Gastroesophageal sphincter (tissue), 4 donors: ENCODE measurements around the gene MTMR6. TPM values are rescaled to one million over a fixed set of nuclear protein-coding genes. Genes with fewer than 3 reads are reported as not detected.

Experiments
- ATAC-seq: fragments of 150-250 bp; one replicate; pipeline ENCODE4 v1.9.1; 2016; ENCODE audit warnings: mild to moderate bottlenecking, moderate library complexity
- H3K27ac ChIP-seq, 4 donors: fragments of 200-600 bp; sonication (generic) in 3 of 4; 1 replicate in 3 of 4; 2 replicates in 1 of 4; pipeline ENCODE4 v1.5.1; 2016 to 2019
- H3K27me3 ChIP-seq: fragments of 200-600 bp; sonication (generic); one replicate; pipeline ENCODE4 v1.5.1; 2019
- H3K36me3 ChIP-seq, 2 donors: fragments of 200-600 bp; sonication (generic); one replicate each; pipeline ENCODE4 v1.5.1; 2019; ENCODE audit warnings: control low read depth in 1 of 2
- H3K4me1 ChIP-seq, 3 donors: fragments of 200-600 bp; sonication (generic); 1 replicate in 2 of 3; 2 replicates in 1 of 3; pipeline ENCODE4 v1.5.1; 2016 to 2019; ENCODE audit warnings: control low read depth in 2 of 3
- H3K4me3 ChIP-seq, 2 donors: fragments of 200-600 bp; sonication (generic); one replicate each; pipeline ENCODE4 v1.5.1; 2019; ENCODE audit warnings: mild to moderate bottlenecking in 1 of 2, moderate library complexity in 1 of 2
- H3K9me3 ChIP-seq, 3 donors: fragments of 200-600 bp; sonication (generic); one replicate each; pipeline ENCODE4 v1.5.1; 2017 to 2019; ENCODE audit warnings: control low read depth in 2 of 3
- EP300 ChIP-seq: sonication (generic); formaldehyde crosslinking; IDR thresholded peaks from one replicate; pipeline ENCODE4 v1.6.1; 2017; ENCODE audit warnings: antibody characterized with exemption, mild to moderate bottlenecking
- POLR2A ChIP-seq, 2 donors: fragments of 450-650 bp; IDR thresholded peaks; one replicate each; pipeline ENCODE4 v1.6.1; 2017; ENCODE audit warnings: antibody characterized with exemption in 2 of 2, mild to moderate bottlenecking in 2 of 2, moderate library complexity in 1 of 2
- POLR2AphosphoS5 ChIP-seq: sonication (generic); formaldehyde crosslinking; IDR thresholded peaks from one replicate; pipeline ENCODE4 v1.6.1; 2017; ENCODE audit warnings: antibody characterized with exemption
- WGBS, 2 donors: methylation state at CpG; one replicate each; pipeline ENCODE4 v1.1.5; 2018; ENCODE audit warnings: low coverage in 1 of 2; 5-methylcytosine and 5-hydroxymethylcytosine counted together
- total RNA-seq, 4 donors: library from RNA; depleted of rRNA; stranded (reverse); fragments of >200 nt; gene quantifications; one replicate each; pipeline ENCODE4 v1.1.0, GENCODE V29; 2016
- TF ChIP-seq, protein P1 (sequence below), 4 experiments: fragments of 200-600 bp in 2 of 4; fragments of 450-650 bp in 2 of 4; sonication (generic) in 1 of 4; IDR thresholded peaks; one replicate each; pipeline ENCODE4 v1.5.1; 2017 to 2019; ENCODE audit warnings: antibody characterized with exemption in 4 of 4, mild to moderate bottlenecking in 2 of 4, moderate library complexity in 2 of 4

MTMR6 gene
- total RNA-seq, 4 donors from 2014 or later, result 22.1 to 30.5 (median 25.0) TPM

GRCh38 chr13:25225970-25226369, 61.3 kb downstream of the MTMR6 start:
- ATAC-seq, result no peak
- Histone ChIP-seq H3K27me3 (peaks cover 41% of the 10 kb centered on the region), H3K27ac (no peak overlapping the region), H3K36me3 (no peaks in the 10 kb centered on the region), H3K4me1 (no peaks in the 10 kb centered on the region), H3K9me3 (no peaks in the 10 kb centered on the region), H3K4me3 (no peak overlapping the region)
- no peak for TF ChIP-seq EP300
- TF ChIP-seq, protein P1, sequence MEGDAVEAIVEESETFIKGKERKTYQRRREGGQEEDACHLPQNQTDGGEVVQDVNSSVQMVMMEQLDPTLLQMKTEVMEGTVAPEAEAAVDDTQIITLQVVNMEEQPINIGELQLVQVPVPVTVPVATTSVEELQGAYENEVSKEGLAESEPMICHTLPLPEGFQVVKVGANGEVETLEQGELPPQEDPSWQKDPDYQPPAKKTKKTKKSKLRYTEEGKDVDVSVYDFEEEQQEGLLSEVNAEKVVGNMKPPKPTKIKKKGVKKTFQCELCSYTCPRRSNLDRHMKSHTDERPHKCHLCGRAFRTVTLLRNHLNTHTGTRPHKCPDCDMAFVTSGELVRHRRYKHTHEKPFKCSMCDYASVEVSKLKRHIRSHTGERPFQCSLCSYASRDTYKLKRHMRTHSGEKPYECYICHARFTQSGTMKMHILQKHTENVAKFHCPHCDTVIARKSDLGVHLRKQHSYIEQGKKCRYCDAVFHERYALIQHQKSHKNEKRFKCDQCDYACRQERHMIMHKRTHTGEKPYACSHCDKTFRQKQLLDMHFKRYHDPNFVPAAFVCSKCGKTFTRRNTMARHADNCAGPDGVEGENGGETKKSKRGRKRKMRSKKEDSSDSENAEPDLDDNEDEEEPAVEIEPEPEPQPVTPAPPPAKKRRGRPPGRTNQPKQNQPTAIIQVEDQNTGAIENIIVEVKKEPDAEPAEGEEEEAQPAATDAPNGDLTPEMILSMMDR (IDR thresholded peaks at IDR 0.05), result no peak
- TF ChIP-seq POLR2A (IDR thresholded peaks at IDR 0.05), result no peak
- TF ChIP-seq POLR2AphosphoS5, result no peak
- WGBS, 2 donors, result 86 to 90% methylated on average over 2 to 4 of the region's 4 CpGs

DNA sequence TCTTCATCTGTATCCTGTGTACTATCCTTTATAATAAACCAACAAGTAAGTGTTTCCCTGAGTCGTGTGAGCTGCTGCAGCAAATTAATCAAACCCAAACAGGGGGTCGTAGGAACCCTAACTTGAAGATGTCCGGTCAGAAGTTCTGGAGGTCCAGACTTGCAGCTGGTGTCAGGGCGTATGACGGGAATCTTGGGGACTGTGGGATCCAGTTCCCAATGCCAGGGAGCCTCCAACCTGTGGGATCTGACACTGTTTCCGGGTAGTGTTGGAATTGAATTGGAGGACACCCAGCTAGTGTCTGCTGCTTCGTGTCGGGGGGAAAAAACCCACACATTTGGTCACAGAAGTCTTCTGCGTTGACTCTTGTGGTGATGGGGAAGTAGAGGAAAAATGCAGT, 63.1 kb downstream of the MTMR6 start:
- Histone ChIP-seq H3K9me3 (no peaks in the 10 kb centered on the region), H3K4me1 (no peaks in the 10 kb centered on the region), H3K36me3 (no peaks in the 10 kb centered on the region), H3K27ac (no peak overlapping the region), H3K27me3 (peaks cover 33% of the 10 kb centered on the region), H3K4me3 (no peak overlapping the region)
- TF ChIP-seq EP300, result no peak
- no peak for TF ChIP-seq POLR2A (IDR thresholded peaks at IDR 0.05)
- ATAC-seq, result no peak
- 87 to 91% methylated on average over 6 to 9 of the region's 9 CpGs for WGBS, 2 donors

GRCh38 chr13:25222740-25223139, 64.5 kb downstream of the MTMR6 start:
- H3K4me1 ChIP-seq, result no peaks in the 10 kb centered on the region
- no peak overlapping the region for H3K4me3 ChIP-seq
- H3K9me3 ChIP-seq, result no peaks in the 10 kb centered on the region
- TF ChIP-seq, protein P1 (IDR thresholded peaks at IDR 0.05), result no peak
- TF ChIP-seq EP300, result no peak
- TF ChIP-seq POLR2AphosphoS5, result no peak
- TF ChIP-seq POLR2A (IDR thresholded peaks at IDR 0.05), result no peak
- no peak for ATAC-seq
- no peaks in the 10 kb centered on the region for H3K36me3 ChIP-seq
- H3K27ac ChIP-seq, result no peak overlapping the region
- H3K27me3 ChIP-seq, result peaks cover 22% of the 10 kb centered on the region
- WGBS, 2 donors, result 84 to 94% methylated on average over 3 to 7 of the region's 9 CpGs

DNA sequence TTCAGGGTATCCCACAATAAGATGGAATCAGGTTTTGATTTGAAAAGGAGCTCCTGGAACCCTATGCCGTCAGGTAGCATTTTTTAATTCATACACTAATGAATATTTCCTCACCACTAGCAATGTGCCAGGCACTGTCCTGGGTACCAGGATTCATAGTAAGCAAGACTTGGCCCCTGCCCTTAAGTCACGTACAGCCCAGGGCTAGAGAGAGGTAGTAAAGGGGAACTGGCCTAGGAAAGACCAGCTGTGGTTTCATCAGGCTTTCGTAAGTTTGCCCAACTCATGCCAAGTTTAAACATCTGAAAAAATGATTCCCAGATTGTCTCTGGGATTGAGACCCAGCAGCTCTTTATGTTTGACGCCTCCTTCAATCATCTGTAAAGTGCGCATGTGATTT, 69.3 kb downstream of the MTMR6 start:
- WGBS, 2 donors, result 68 to 71% methylated on average over 2 to 5 of the region's 5 CpGs
- no peak for ATAC-seq
- H3K9me3 ChIP-seq, result no peaks in the 10 kb centered on the region
- H3K4me3 ChIP-seq, result no peak overlapping the region
- H3K36me3 ChIP-seq, result no peaks in the 10 kb centered on the region
- H3K4me1 ChIP-seq, result no peaks in the 10 kb centered on the region
- H3K27ac ChIP-seq, result no peak overlapping the region
- TF ChIP-seq POLR2AphosphoS5, result no peak
- TF ChIP-seq EP300, result no peak
- TF ChIP-seq, protein P1 (IDR thresholded peaks at IDR 0.05), result no peak
- no peak for TF ChIP-seq POLR2A (IDR thresholded peaks at IDR 0.05)
- peaks cover 5% of the 10 kb centered on the region for H3K27me3 ChIP-seq

DNA sequence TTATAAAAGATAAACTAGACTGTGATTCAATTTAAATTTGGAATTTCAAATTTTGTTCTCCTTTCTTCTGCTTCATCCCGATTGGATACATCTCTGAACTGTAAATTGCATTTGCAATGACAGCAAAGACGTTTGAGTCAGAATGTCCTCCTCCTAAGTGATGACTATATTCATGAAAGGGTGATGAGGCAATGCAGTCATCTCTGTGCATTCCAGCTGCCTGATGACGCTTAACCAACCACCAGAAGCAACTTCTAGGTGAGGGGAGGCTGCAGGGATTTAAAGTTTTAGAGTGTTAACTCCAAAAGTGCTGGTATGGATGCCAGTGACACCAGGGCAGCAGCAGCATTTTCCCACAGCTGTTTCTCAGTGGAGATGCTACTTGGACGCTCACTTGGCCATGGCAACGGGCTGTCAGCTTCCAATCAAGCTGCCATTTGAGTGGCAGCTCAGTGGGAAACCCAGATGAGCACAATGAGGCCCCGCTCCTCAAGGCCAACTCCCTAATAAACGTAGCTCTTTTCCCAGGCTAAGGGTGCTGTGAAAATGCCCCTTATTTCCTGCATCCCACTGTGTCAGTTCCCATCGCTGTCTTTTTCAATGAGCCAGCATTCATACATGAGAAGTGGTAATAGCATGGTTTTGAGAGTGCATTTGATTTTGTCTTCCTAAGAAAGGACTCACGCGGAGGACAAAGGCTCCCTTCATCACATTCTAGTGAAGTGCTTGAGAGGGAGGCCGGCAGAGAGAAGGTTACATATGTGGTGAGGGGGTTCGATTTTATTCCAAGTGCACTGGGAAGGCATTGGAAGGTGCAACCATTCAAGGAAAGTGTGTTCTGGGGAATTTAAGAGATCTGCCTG, 70.0 kb downstream of the MTMR6 start:
- H3K27me3 ChIP-seq, result no peaks in the 10 kb centered on the region
- no peak overlapping the region for H3K4me3 ChIP-seq
- 49 to 62% methylated on average over 7 to 10 of the region's 12 CpGs for WGBS, 2 donors
- H3K36me3 ChIP-seq, result no peaks in the 10 kb centered on the region
- no peak for ATAC-seq
- H3K4me1 ChIP-seq, result no peaks in the 10 kb centered on the region
- no peak overlapping the region for H3K27ac ChIP-seq
- H3K9me3 ChIP-seq, result no peaks in the 10 kb centered on the region
- TF ChIP-seq, protein P1 (IDR thresholded peaks at IDR 0.05), result no peak
- TF ChIP-seq EP300, result no peak
- TF ChIP-seq POLR2A (IDR thresholded peaks at IDR 0.05), result no peak
- no peak for TF ChIP-seq POLR2AphosphoS5
